SJCRH30 (cell line): ENCODE results near the gene IL1RAPL2. TPM values are rescaled to one million over a fixed set of nuclear protein-coding genes. Genes with fewer than 3 reads are reported as not detected.

ENCODE experiments used
- DNase-seq, 2 experiments: peaks; one replicate each; pipeline ENCODE4 v3.0.0-alpha.2; 2015 to 2020
- H3K27ac ChIP-seq: fragments of 250-450 bp; sonication (Bioruptor Pico); 2 replicates; pipeline ENCODE4 v1.5.1; 2020; ENCODE audit warnings: mild to moderate bottlenecking, moderate library complexity
- H3K27me3 ChIP-seq: fragments of 250-450 bp; sonication (Bioruptor Pico); 2 replicates; pipeline ENCODE4 v1.5.1; 2020; ENCODE audit warnings: mild to moderate bottlenecking, moderate library complexity
- H3K36me3 ChIP-seq: fragments of 250-450 bp; sonication (Bioruptor Pico); 2 replicates; pipeline ENCODE4 v1.5.1; 2020; ENCODE audit warnings: mild to moderate bottlenecking, moderate library complexity
- H3K4me1 ChIP-seq: fragments of 250-450 bp; sonication (Bioruptor Pico); 2 replicates; pipeline ENCODE4 v1.5.1; 2020; ENCODE audit warnings: mild to moderate bottlenecking, moderate library complexity
- H3K4me3 ChIP-seq: fragments of 250-450 bp; sonication (Bioruptor Pico); 2 replicates; pipeline ENCODE4 v1.5.1; 2020; ENCODE audit warnings: mild to moderate bottlenecking, moderate library complexity
- H3K9me3 ChIP-seq: fragments of 250-450 bp; sonication (Bioruptor Pico); replicated peaks from 2 replicates; pipeline ENCODE4 v1.5.1; 2020; ENCODE audit warnings: mild to moderate bottlenecking, moderate library complexity
- total RNA-seq: library from RNA; depleted of rRNA; stranded (reverse); fragments of >200 nt; shearing (Covaris generic); gene quantifications from 2 replicates; pipeline ENCODE4 v1.2.3, GENCODE V29; 2014

Gene IL1RAPL2
- total RNA-seq, 1 experiment from 2014 or later: 0.06 TPM

GRCh38 chrX:105314458-105314857 lies 748.5 kb downstream of the IL1RAPL2 start:
- H3K4me1 ChIP-seq: no peaks in the 10 kb centered on the region
- H3K36me3 ChIP-seq: no peaks in the 10 kb centered on the region
- H3K9me3 ChIP-seq: no peaks in the 10 kb centered on the region
- H3K4me3 ChIP-seq: no peak overlapping the region
- no peak overlapping the region for H3K27ac ChIP-seq
- DNase-seq: no peak
- no peaks in the 10 kb centered on the region for H3K27me3 ChIP-seq

GRCh38 chrX:105315248-105315647 lies 749.2 kb downstream of the IL1RAPL2 start:
- Histone ChIP-seq H3K27ac (no peak overlapping the region), H3K4me3 (no peak overlapping the region), H3K27me3 (no peaks in the 10 kb centered on the region), H3K36me3 (no peaks in the 10 kb centered on the region), H3K4me1 (no peaks in the 10 kb centered on the region), H3K9me3 (no peaks in the 10 kb centered on the region)
- no peak for DNase-seq

GRCh38 chrX:105317117-105317516 lies 751.1 kb downstream of the IL1RAPL2 start:
- DNase-seq: no peak

GRCh38 chrX:105323928-105324327 lies 757.9 kb downstream of the IL1RAPL2 start:
- no peak overlapping the region for H3K4me3 ChIP-seq
- DNase-seq: peak; percentile 2 to 4
- H3K27me3 ChIP-seq: no peaks in the 10 kb centered on the region
- no peak overlapping the region for H3K27ac ChIP-seq
- no peaks in the 10 kb centered on the region for H3K36me3 ChIP-seq
- H3K9me3 ChIP-seq: no peaks in the 10 kb centered on the region
- no peaks in the 10 kb centered on the region for H3K4me1 ChIP-seq

More at GRCh38 chrX:105317117-105317516, 751.1 kb downstream of the IL1RAPL2 start:
- H3K4me1 ChIP-seq: no peaks in the 10 kb centered on the region
- H3K27ac ChIP-seq: no peak overlapping the region
- H3K4me3 ChIP-seq: no peak overlapping the region
- H3K36me3 ChIP-seq: no peaks in the 10 kb centered on the region
- H3K9me3 ChIP-seq: no peaks in the 10 kb centered on the region
- H3K27me3 ChIP-seq: no peaks in the 10 kb centered on the region

GRCh38 chrX:105328773-105329172 lies 762.8 kb downstream of the IL1RAPL2 start:
- Histone ChIP-seq H3K27me3 (no peaks in the 10 kb centered on the region), H3K27ac (no peak overlapping the region), H3K36me3 (no peaks in the 10 kb centered on the region), H3K9me3 (no peaks in the 10 kb centered on the region), H3K4me3 (no peak overlapping the region), H3K4me1 (no peaks in the 10 kb centered on the region)
- no peak for DNase-seq

GRCh38 chrX:105331244-105331643 lies 765.2 kb downstream of the IL1RAPL2 start:
- no peaks in the 10 kb centered on the region for H3K4me1 ChIP-seq
- no peaks in the 10 kb centered on the region for H3K27me3 ChIP-seq
- no peaks in the 10 kb centered on the region for H3K36me3 ChIP-seq
- no peak for DNase-seq
- no peak overlapping the region for H3K27ac ChIP-seq
- H3K4me3 ChIP-seq: no peak overlapping the region
- H3K9me3 ChIP-seq: no peaks in the 10 kb centered on the region

- Histone ChIP-seq H3K36me3 (no peaks in the 10 kb centered on the region), H3K4me1 (no peaks in the 10 kb centered on the region), H3K9me3 (no peaks in the 10 kb centered on the region), H3K27me3 (no peaks in the 10 kb centered on the region), H3K4me3 (no peak overlapping the region), H3K27ac (no peak overlapping the region)
- no peak for DNase-seq
Measured at GRCh38 chrX:105347373-105347772, 781.4 kb downstream of the IL1RAPL2 start.

- no peak overlapping the region for H3K4me3 ChIP-seq
- no peaks in the 10 kb centered on the region for H3K4me1 ChIP-seq
- H3K27ac ChIP-seq: no peak overlapping the region
- no peaks in the 10 kb centered on the region for H3K36me3 ChIP-seq
- DNase-seq: no peak
- no peaks in the 10 kb centered on the region for H3K27me3 ChIP-seq
- H3K9me3 ChIP-seq: no peaks in the 10 kb centered on the region
Measured at GRCh38 chrX:105349476-105349875, 783.5 kb downstream of the IL1RAPL2 start.

GRCh38 chrX:105375816-105376215 lies 809.8 kb downstream of the IL1RAPL2 start:
- Histone ChIP-seq H3K27me3 (no peaks in the 10 kb centered on the region), H3K9me3 (no peaks in the 10 kb centered on the region), H3K27ac (no peak overlapping the region), H3K4me1 (no peaks in the 10 kb centered on the region), H3K4me3 (no peak overlapping the region), H3K36me3 (no peaks in the 10 kb centered on the region)
- no peak for DNase-seq

GRCh38 chrX:105424729-105425128 lies 858.7 kb downstream of the IL1RAPL2 start:
- no peak for DNase-seq
- Histone ChIP-seq H3K27ac (no peak overlapping the region), H3K4me1 (no peaks in the 10 kb centered on the region), H3K9me3 (no peaks in the 10 kb centered on the region), H3K4me3 (no peak overlapping the region), H3K27me3 (no peaks in the 10 kb centered on the region), H3K36me3 (no peaks in the 10 kb centered on the region)

GRCh38 chrX:105451401-105451800 lies 885.4 kb downstream of the IL1RAPL2 start:
- Histone ChIP-seq H3K4me3 (no peak overlapping the region), H3K27me3 (no peaks in the 10 kb centered on the region), H3K27ac (no peak overlapping the region), H3K9me3 (no peaks in the 10 kb centered on the region), H3K4me1 (no peaks in the 10 kb centered on the region), H3K36me3 (no peaks in the 10 kb centered on the region)
- no peak for DNase-seq

- no peak overlapping the region for H3K4me3 ChIP-seq
- H3K27me3 ChIP-seq: no peaks in the 10 kb centered on the region
- DNase-seq: no peak
- no peak overlapping the region for H3K27ac ChIP-seq
- H3K9me3 ChIP-seq: no peaks in the 10 kb centered on the region
- no peaks in the 10 kb centered on the region for H3K4me1 ChIP-seq
- no peaks in the 10 kb centered on the region for H3K36me3 ChIP-seq
Measured at GRCh38 chrX:105458846-105459245, 892.8 kb downstream of the IL1RAPL2 start.

GRCh38 chrX:105460376-105460775 lies 894.4 kb downstream of the IL1RAPL2 start:
- Histone ChIP-seq H3K4me3 (no peak overlapping the region), H3K4me1 (no peaks in the 10 kb centered on the region), H3K27ac (no peak overlapping the region), H3K36me3 (no peaks in the 10 kb centered on the region), H3K9me3 (no peaks in the 10 kb centered on the region), H3K27me3 (no peaks in the 10 kb centered on the region)
- DNase-seq: peak in 1 of 2 experiments; percentile 0

GRCh38 chrX:105461016-105461415 lies 895.0 kb downstream of the IL1RAPL2 start:
- Histone ChIP-seq H3K27me3 (no peaks in the 10 kb centered on the region), H3K27ac (no peak overlapping the region), H3K4me1 (no peaks in the 10 kb centered on the region), H3K9me3 (no peaks in the 10 kb centered on the region), H3K36me3 (no peaks in the 10 kb centered on the region), H3K4me3 (no peak overlapping the region)
- DNase-seq: no peak

- Histone ChIP-seq H3K4me1 (no peaks in the 10 kb centered on the region), H3K27ac (no peak overlapping the region), H3K9me3 (no peaks in the 10 kb centered on the region), H3K4me3 (no peak overlapping the region), H3K27me3 (no peaks in the 10 kb centered on the region), H3K36me3 (no peaks in the 10 kb centered on the region)
- no peak for DNase-seq
Measured at GRCh38 chrX:105462186-105462585, 896.2 kb downstream of the IL1RAPL2 start.

- Histone ChIP-seq H3K27me3 (no peaks in the 10 kb centered on the region), H3K4me3 (no peak overlapping the region), H3K4me1 (no peaks in the 10 kb centered on the region), H3K27ac (no peak overlapping the region), H3K36me3 (no peaks in the 10 kb centered on the region), H3K9me3 (no peaks in the 10 kb centered on the region)
- DNase-seq: no peak
Measured at GRCh38 chrX:105463473-105463872, 897.5 kb downstream of the IL1RAPL2 start.
